Measurements from ENCODE around the gene CLHC1. TPM values are rescaled to one million over a fixed set of nuclear protein-coding genes. Genes with fewer than 3 reads are reported as not detected.
"Not testable (repeated sequence)": the region's sequence is repeated elsewhere in the genome, so short reads cannot be mapped to it uniquely, and the experiment has no call there.

The CLHC1 gene
- total and polyA plus RNA-seq, 10 of the 15 experiments (the other 5 are each of a cell fraction or from before 2014, with no cell fraction given): 2.6 to 6.8 (median 4.7) TPM

DNA sequence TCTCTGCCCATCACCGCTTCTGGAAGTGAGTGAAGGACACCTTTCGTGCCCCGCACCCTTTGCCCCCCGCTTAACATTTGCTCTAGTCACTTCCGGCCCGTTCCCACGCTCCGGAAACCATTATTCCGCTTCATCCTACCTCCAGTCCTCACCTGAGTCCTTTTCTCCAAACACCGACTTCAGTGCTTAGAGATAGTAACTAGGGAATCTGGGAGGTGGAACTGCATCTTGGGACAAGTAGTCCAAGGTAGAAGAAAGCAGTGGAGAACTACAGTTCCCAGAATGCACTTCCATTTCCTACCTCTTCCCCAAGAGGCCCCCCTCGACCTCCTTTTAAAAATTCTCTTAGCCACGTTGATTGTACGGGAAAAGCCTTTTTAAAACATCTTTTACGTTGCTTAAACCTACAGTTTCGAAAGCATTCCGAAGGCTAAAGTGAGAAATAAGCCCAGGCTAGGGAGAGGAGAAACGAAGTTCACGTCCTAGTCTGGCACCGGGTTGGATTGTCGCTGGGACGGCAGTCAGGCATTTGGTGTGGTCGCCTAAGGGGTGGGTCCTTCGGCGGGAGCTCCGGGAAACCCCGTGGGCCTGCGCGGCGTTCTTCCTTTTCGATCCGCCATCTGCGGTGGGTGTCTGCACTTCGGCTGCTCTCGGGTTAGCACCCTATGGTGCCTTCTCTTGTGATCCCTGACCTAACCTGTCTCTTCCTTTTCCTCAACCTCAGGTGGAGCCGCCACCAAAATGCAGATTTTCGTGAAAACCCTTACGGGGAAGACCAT, at the start of gene CLHC1, which contains the start of gene RPS27A (continued):
- TF ChIP-seq ZNF592 (IDR thresholded peaks at IDR 0.05) (peak; percentile 88), NBN (IDR thresholded peaks at IDR 0.05) (peak; percentile 82), ESRRA (IDR thresholded peaks at IDR 0.05; ENCODE audit: low read length) (no peak), JUNB (IDR thresholded peaks at IDR 0.05) (no peak), CHD1 (IDR thresholded peaks at IDR 0.05; ENCODE audit: low read depth, low read length) (no peak), MXI1 (IDR thresholded peaks at IDR 0.05; ENCODE audit: low read depth, low read length) (peak; percentile 77)
- TF ChIP-seq, protein P1, sequence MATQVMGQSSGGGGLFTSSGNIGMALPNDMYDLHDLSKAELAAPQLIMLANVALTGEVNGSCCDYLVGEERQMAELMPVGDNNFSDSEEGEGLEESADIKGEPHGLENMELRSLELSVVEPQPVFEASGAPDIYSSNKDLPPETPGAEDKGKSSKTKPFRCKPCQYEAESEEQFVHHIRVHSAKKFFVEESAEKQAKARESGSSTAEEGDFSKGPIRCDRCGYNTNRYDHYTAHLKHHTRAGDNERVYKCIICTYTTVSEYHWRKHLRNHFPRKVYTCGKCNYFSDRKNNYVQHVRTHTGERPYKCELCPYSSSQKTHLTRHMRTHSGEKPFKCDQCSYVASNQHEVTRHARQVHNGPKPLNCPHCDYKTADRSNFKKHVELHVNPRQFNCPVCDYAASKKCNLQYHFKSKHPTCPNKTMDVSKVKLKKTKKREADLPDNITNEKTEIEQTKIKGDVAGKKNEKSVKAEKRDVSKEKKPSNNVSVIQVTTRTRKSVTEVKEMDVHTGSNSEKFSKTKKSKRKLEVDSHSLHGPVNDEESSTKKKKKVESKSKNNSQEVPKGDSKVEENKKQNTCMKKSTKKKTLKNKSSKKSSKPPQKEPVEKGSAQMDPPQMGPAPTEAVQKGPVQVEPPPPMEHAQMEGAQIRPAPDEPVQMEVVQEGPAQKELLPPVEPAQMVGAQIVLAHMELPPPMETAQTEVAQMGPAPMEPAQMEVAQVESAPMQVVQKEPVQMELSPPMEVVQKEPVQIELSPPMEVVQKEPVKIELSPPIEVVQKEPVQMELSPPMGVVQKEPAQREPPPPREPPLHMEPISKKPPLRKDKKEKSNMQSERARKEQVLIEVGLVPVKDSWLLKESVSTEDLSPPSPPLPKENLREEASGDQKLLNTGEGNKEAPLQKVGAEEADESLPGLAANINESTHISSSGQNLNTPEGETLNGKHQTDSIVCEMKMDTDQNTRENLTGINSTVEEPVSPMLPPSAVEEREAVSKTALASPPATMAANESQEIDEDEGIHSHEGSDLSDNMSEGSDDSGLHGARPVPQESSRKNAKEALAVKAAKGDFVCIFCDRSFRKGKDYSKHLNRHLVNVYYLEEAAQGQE (IDR thresholded peaks at IDR 0.05; ENCODE audit: low read depth, low read length): no peak

GRCh38 chr2:55280851-55281546, 48.9 kb upstream of the CLHC1 start:
- intact Hi-C loops (cut with micrococcal nuclease; ENCODE audit: unreplicated experiment): loop anchor here (1.0 to 10.0 kb wide), 2 partner anchors 12 to 334 kb away; partner anchors contain the start of genes MTIF2 and PPP4R3B
- 97% methylated on average over 5 of the region's 5 CpGs for whole genome bisulfite sequencing (ENCODE audit: insufficient coverage, insufficient replicate concordance, low lambda C conversion rate, missing lambda C conversion rate)
- H3K27me3 ChIP-seq (replicated peaks in 1 of 2; ENCODE audit: control insufficient read depth in 2 of 2, insufficient read depth in 2 of 2, low read length in 1 of 2); H3K27ac ChIP-seq (ENCODE audit: control insufficient read depth, insufficient read depth); H4K20me1 ChIP-seq (ENCODE audit: control insufficient read depth, insufficient read depth); DNase-seq (ENCODE audit: low read depth, low spot score); H3K4me1 ChIP-seq (ENCODE audit: control insufficient read depth, insufficient read depth, low read length); ATAC-seq; H3K9ac ChIP-seq (ENCODE audit: control insufficient read depth, insufficient read depth, low read length); in situ Hi-C loops (cut with MboI); H3K36me3 ChIP-seq (ENCODE audit: control insufficient read depth in 2 of 2, insufficient read depth in 2 of 2, low read length in 1 of 2); H2AFZ ChIP-seq (ENCODE audit: control insufficient read depth, low read depth, low read length); H3K9me3 ChIP-seq (replicated peaks; ENCODE audit: control insufficient read depth, insufficient read depth, low read length); FAIRE-seq; H3K4me3 ChIP-seq: not testable (repeated sequence)
- POLR2A ChIA-PET: interaction anchor here (0.9 to 1.2 kb wide), 2 partner anchors 9 to 11 kb away, joined by 3 read pairs; no protein-coding TSS in a partner anchor
- peak overlapping the region; percentile 76 for H3K4me2 ChIP-seq (ENCODE audit: control insufficient read depth, insufficient read depth)
- SMC1A ChIA-PET (ENCODE audit: uncharacterized antibody, unreplicated experiment): interaction anchor here (0.8 to 2.1 kb wide), 3 partner anchors 11 to 21 kb away, joined by 3 to 9 read pairs (median 3); partner anchors contain the start of gene MTIF2
- CTCF ChIA-PET: interaction anchor here (1.0 to 1.3 kb wide), 2 partner anchors 11 to 13 kb away, joined by 3 read pairs; no protein-coding TSS in a partner anchor
- BruUV-seq (replicated peaks): TSS peak; percentile 71
- peaks cover 16% of the 10 kb centered on the region for H3K79me2 ChIP-seq (ENCODE audit: control insufficient read depth, insufficient read depth, low read length)
- RAD21 ChIA-PET (ENCODE audit: unreplicated experiment): interaction anchor here (0.7 to 1.2 kb wide), 3 partner anchors 11 to 110 kb away, joined by 3 to 4 read pairs (median 3); no protein-coding TSS in a partner anchor
